ENCODE data around the gene RMDN2.
"Not testable (repeated sequence)": the region's sequence is repeated elsewhere in the genome, so short reads cannot be mapped to it uniquely, and the experiment has no call there.

RMDN2 gene

DNA sequence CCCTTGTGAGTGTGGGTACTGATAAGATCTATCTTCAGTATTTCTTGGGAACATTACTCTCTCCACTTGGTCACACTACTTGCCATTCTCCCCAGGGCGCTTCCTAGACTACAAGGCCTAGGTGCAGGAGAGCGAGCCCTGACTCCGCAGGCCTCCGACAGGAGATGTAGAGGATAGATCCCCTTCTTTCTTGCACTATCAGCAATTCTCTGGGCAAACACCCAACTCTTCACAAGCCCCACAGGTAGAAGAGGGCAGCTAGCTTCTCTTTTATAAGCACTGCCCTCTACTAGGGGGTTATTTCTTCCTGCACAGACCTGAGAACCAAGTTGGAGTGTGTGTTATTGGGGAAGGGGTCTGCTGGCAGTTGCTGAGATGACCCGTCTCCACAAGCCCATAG, 10.7 kb upstream of the RMDN2 start:
- H3K36me3 Mint-ChIP-seq = no peaks in the 10 kb centered on the region
- H3K9me3 Mint-ChIP-seq = no peaks in the 10 kb centered on the region
- no peak overlapping the region for H3K27ac Mint-ChIP-seq
- H3K4me3 Mint-ChIP-seq = no peak overlapping the region
- no peaks in the 10 kb centered on the region for H3K4me1 Mint-ChIP-seq
- H3K27me3 Mint-ChIP-seq = no peaks in the 10 kb centered on the region

DNA sequence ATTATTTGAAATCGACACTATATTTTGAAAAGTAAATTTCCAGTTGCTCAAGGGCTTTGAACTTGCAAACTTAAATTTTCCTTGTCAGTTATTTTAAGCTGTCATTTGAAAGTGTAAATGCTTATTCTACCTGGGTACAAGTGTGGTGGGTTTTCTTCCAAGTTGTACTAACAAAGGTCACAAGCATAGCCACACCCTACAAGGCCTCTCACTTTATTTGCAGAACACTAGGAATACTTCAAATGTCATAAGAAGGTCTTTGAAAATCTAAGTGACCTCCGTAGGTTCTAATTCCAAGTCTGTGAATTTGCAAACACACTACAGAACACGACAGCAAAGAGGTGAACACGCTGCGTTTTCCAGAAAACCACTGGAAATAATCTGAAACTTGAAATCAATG, 9.3 kb upstream of the RMDN2 start:
- no peaks in the 10 kb centered on the region for H3K9me3 Mint-ChIP-seq
- no peaks in the 10 kb centered on the region for H3K4me1 Mint-ChIP-seq
- H3K27me3 Mint-ChIP-seq = peaks cover 2% of the 10 kb centered on the region
- no peaks in the 10 kb centered on the region for H3K36me3 Mint-ChIP-seq
- H3K27ac Mint-ChIP-seq = no peak overlapping the region
- H3K4me3 Mint-ChIP-seq = no peak overlapping the region

DNA sequence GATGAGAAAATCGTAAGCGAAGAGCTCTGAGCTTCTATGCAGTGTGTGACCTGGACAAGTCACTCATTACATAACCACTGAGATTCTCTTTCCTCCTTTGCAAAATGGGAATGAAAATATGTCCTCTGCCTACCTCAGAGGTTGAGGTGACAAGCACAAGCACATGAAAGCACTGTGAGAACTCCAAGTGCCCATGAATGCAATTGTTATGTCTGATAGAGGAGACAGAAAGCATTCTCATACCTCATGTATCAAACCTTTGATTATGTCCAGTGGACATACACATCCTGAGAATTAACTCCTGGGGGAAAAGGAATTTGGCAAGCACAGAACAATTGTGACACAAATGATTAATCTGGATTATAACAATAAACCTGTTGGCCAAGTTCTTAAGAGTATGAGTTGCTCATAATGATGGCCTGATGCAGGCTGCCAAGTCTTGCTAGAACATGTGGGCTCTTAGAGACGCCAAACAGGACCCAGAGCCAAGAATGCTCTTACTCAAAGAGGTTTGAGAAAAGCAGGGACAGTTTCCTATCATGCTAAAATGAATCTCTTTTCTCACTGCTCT, 8.5 kb upstream of the RMDN2 start:
- no peak overlapping the region for H3K4me3 Mint-ChIP-seq
- peaks cover 2% of the 10 kb centered on the region for H3K27me3 Mint-ChIP-seq
- no peaks in the 10 kb centered on the region for H3K4me1 Mint-ChIP-seq
- H3K27ac Mint-ChIP-seq = no peak overlapping the region
- no peaks in the 10 kb centered on the region for H3K36me3 Mint-ChIP-seq
- H3K9me3 Mint-ChIP-seq = no peaks in the 10 kb centered on the region

DNA sequence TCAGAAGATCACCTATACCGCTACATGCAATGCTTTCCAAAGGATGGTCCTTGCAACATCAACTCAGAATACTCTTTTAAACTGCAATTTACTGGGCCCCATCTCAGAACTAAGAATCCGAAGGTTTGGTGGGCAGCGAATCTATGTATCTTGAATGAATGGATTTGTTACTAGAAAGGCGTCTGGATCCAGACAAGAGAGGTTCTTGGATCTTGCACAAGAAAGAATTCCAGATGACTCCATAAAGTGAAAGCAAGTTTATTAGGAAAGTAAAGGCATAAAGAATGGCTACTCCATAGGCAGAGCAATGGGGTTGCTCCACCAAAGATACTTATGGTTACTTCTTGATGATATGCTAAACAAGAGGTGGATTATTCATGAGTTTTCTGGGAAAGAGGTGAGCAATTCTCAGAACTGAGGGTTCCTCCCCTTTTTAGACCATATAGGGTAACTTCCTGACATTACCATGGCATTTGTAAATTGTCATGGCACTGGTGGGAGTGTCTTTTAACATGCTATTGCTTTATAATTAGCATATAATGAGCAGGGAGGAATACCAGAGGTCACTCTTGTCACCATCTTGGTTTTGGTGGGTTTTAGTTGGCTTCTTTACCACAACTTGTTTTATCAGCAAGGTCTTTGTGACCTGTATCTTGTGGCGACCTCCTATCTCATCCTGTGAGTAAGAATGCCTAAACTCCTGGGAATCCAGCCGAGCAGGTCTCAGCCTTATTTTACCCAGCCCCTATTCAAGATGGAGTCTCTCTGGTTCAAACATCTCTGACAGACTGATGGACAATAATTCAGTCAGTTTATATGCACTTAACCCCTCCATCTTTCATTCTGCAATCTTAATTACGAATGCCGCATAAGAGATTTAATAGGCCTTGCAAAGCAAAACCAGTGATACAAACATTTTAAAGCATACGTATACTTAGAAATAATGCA, 7.5 kb upstream of the RMDN2 start:
- Mint-ChIP-seq H3K4me3 (no peak overlapping the region), H3K4me1 (no peaks in the 10 kb centered on the region), H3K9me3 (no peaks in the 10 kb centered on the region), H3K36me3 (no peaks in the 10 kb centered on the region), H3K27ac (no peak overlapping the region), H3K27me3 (peaks cover 2% of the 10 kb centered on the region)

DNA sequence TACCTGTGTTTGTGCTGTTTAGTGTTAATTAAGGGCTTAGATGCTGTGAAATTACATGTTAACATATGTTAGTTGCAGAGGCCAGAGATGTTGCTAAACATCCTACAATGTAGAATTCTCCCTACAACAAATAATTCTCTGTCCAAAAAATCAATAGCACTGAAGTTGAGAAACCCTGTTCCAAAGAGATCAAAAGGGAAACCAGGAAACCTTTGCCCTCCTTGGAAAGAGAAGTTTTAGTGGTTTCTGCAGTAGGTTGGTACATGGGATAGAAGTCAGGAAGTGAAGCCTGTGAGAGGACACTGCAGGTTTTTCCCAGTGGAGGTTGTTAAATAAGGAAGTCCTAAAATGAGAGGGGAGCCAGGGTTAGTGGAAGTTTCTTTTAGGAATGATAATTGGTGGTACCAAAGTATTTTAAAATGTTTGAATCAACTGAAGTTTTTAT, 6.3 kb upstream of the RMDN2 start:
- Mint-ChIP-seq H3K27ac (peak overlapping the region; percentile 13), H3K27me3 (peaks cover 2% of the 10 kb centered on the region), H3K36me3 (no peaks in the 10 kb centered on the region), H3K9me3 (no peaks in the 10 kb centered on the region), H3K4me3 (no peak overlapping the region), H3K4me1 (no peaks in the 10 kb centered on the region)

DNA sequence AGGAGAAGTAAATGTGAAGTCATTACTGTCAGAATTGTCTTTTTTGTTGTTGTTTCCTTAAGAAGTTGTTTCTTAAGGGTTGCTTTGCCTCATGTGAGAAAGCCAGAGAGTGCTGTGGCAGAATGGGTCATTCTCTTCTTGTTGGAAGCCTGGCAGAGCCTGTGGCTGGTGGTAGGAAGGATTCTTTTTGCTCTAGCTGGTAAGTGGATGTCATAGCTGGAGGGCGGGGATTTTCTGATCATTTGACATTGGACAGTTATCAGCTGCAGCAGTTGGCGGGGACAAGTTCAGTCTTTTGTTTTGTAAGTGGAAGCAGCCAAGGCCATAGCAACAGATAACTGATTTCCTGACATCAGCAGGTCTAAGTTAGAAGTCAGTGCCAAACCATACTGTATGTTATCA, 5.5 kb upstream of the RMDN2 start:
- Mint-ChIP-seq H3K4me1 (peaks cover 7% of the 10 kb centered on the region), H3K4me3 (no peak overlapping the region), H3K27ac (no peak overlapping the region), H3K27me3 (peaks cover 2% of the 10 kb centered on the region), H3K36me3 (no peaks in the 10 kb centered on the region), H3K9me3 (no peaks in the 10 kb centered on the region)

DNA sequence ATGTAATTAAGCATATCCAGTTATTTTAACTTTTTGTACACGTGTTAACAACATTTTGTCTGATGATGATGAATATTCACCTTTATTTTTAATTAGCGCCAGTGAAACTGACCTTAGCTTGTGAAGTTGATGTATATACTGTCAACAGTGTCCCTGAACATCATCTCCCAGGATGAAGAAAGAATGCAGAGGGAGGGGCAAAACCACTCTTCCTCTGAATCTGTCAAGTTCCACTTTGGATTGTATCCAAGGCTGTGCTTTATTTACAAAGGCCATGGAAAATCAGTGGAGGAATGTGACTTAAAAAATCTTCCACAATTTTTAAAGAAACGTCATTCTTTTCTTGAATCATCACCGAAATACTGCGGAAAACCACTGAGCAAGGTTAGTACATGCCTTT, 4.5 kb upstream of the RMDN2 start:
- Mint-ChIP-seq H3K27ac (no peak overlapping the region), H3K4me3 (no peak overlapping the region), H3K36me3 (no peaks in the 10 kb centered on the region), H3K9me3 (no peaks in the 10 kb centered on the region), H3K27me3 (peaks cover 2% of the 10 kb centered on the region), H3K4me1 (peaks cover 10% of the 10 kb centered on the region)

DNA sequence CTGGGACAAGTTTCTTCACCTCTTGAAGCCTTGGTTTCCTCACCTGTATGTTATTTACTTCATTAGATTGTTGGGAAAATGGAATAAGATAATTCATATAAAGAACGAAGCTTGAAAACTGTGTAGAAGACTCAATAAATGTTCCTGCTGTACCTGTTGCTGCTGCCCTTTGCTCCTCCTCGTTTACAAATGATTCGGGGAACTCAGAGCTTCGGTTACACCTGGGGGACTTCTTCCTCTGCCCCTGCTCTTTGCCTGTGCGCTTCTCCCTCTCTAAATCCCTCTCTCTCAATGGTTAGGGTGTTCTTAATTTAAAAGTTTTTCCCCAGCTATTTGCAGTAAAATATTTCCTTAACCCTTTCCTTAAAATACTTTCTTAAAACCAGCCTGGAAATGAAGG, 3.3 kb upstream of the RMDN2 start:
- peaks cover 10% of the 10 kb centered on the region for H3K4me1 Mint-ChIP-seq
- no peaks in the 10 kb centered on the region for H3K9me3 Mint-ChIP-seq
- no peak overlapping the region for H3K4me3 Mint-ChIP-seq
- peaks cover 2% of the 10 kb centered on the region for H3K27me3 Mint-ChIP-seq
- no peaks in the 10 kb centered on the region for H3K36me3 Mint-ChIP-seq
- H3K27ac Mint-ChIP-seq = no peak overlapping the region

DNA sequence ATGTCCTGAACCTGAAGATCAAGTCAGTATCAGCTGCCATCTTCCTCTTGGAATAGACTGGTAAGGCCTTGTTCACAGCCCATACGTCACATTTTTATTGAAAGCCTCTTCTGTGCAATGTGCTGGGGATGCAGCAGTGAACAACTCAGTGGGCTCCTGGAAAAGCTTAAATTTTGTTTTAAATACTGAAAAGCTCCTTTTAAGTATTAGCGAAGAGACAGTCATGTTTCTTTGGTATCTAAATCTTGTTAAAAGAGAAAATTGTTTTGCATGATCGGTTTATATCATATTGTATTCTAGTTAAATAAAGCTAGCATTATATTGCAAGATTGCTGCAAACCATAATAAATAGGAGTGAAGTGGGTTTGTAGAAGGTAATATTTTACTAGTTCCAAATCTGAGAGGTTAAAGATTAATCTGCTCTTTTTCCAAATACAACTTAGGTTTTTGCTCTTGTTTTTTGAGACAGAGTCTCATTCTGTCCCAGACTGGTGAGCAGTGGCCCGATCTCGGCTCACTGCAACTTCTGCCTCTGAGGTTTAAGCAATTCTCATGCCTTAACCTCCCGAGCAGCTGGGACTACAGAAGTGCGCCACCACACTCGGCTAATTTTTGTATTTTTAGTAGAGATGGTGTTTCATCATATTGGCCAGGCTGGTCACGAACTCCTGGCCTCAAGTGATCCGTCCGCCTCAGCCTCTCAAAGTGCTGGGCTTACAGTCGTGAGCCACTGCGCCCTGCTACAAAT, 1.6 kb upstream of the RMDN2 start:
- H3K27me3 Mint-ChIP-seq = peaks cover 2% of the 10 kb centered on the region
- H3K4me1 Mint-ChIP-seq = peaks cover 23% of the 10 kb centered on the region
- no peaks in the 10 kb centered on the region for H3K9me3 Mint-ChIP-seq
- no peaks in the 10 kb centered on the region for H3K36me3 Mint-ChIP-seq
- no peak overlapping the region for H3K4me3 Mint-ChIP-seq
- no peak overlapping the region for H3K27ac Mint-ChIP-seq

DNA sequence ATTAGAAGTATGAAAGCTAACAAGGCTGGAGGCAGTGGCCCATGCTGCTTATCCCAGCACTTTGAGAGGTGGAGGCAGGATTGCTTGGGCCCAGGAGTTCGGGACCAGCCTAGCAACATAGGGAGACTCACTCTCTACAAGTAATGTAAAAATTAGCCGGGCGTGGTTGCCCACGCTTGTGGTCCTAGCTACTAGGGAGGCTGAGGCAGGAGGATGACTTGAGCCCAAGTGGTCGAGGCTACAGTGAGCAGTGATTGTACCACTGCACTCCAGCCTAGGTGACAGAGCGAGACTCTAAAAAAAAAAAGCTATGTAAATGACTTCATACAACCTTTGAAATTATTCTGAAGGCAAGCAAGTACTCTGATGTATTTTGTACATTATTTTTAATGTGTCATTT, 1.5 kb downstream of the RMDN2 start:
- no peaks in the 10 kb centered on the region for H3K9me3 Mint-ChIP-seq
- peaks cover 12% of the 10 kb centered on the region for H3K36me3 Mint-ChIP-seq
- H3K4me3 Mint-ChIP-seq = no peak overlapping the region
- peaks cover 40% of the 10 kb centered on the region for H3K4me1 Mint-ChIP-seq
- H3K27me3 Mint-ChIP-seq = no peaks in the 10 kb centered on the region
- no peak overlapping the region for H3K27ac Mint-ChIP-seq

DNA sequence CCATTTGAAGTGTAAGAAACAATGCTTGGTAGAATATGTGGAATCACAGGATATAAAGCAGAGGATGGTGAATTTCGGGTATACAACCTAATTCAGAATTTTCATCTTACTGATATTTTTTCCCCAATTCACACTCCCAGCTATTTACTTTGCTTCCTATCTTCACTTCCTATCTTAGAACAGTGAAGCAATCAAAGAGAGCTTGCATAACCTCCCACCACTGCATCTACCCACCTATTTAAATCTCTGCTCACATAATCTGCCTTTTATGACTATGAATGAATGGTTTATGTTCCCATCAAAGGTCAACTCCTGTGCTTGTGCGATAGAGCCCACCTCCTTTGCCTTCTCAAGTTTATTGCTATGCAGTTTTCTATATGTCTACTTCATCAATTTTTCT, 3.3 kb downstream of the RMDN2 start:
- no peak overlapping the region for H3K4me3 Mint-ChIP-seq
- H3K36me3 Mint-ChIP-seq = peaks cover 12% of the 10 kb centered on the region
- no peak overlapping the region for H3K27ac Mint-ChIP-seq
- H3K9me3 Mint-ChIP-seq = no peaks in the 10 kb centered on the region
- no peaks in the 10 kb centered on the region for H3K27me3 Mint-ChIP-seq
- H3K4me1 Mint-ChIP-seq = peaks cover 40% of the 10 kb centered on the region

DNA sequence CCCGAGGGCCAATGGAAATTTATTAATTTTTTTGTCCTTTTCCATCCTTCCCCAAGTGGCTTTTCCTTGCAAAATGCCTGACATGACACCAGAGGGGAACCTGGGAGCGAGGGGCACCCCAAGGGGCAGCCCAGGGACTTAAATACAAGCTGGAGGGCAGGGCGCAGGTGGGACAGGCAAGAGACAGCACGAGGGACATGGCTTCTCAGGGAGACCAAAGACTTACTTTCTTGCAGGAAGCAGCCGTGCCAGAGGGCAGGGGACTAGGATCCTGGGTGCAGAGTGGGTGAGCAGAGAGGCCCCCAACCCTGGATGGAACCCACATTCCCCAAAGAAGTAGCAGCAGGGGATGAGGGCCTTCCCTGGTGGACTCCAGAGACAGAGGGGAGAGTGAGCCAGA, 5.3 kb downstream of the RMDN2 start:
- not testable (repeated sequence) for H3K9me3 Mint-ChIP-seq, H3K4me3 Mint-ChIP-seq, H3K27ac Mint-ChIP-seq, H3K27me3 Mint-ChIP-seq
- H3K4me1 Mint-ChIP-seq = peaks cover 47% of the 10 kb centered on the region
- H3K36me3 Mint-ChIP-seq = peaks cover 12% of the 10 kb centered on the region

DNA sequence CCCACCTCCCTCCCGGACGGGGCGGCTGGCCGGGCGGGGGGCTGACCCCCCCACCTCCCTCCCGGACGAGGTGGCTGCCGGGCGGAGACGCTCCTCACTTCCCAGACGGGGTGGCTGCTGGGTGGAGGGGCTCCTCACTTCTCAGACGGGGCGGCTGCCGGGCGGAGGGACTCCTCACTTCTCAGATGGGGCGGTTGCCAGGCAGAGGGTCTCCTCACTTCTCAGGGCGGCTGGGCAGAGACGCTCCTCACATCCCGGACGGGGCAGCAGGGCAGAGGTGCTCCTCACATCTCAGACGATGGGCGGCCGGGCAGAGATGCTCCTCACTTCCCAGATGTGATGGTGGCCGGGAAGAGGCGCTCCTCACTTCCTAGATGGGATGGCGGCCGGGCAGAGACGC, 7.8 kb downstream of the RMDN2 start:
- H3K27ac Mint-ChIP-seq, H3K9me3 Mint-ChIP-seq, H3K27me3 Mint-ChIP-seq, H3K4me3 Mint-ChIP-seq: not testable (repeated sequence)
- Mint-ChIP-seq H3K4me1 (peaks cover 64% of the 10 kb centered on the region), H3K36me3 (peaks cover 12% of the 10 kb centered on the region)

DNA sequence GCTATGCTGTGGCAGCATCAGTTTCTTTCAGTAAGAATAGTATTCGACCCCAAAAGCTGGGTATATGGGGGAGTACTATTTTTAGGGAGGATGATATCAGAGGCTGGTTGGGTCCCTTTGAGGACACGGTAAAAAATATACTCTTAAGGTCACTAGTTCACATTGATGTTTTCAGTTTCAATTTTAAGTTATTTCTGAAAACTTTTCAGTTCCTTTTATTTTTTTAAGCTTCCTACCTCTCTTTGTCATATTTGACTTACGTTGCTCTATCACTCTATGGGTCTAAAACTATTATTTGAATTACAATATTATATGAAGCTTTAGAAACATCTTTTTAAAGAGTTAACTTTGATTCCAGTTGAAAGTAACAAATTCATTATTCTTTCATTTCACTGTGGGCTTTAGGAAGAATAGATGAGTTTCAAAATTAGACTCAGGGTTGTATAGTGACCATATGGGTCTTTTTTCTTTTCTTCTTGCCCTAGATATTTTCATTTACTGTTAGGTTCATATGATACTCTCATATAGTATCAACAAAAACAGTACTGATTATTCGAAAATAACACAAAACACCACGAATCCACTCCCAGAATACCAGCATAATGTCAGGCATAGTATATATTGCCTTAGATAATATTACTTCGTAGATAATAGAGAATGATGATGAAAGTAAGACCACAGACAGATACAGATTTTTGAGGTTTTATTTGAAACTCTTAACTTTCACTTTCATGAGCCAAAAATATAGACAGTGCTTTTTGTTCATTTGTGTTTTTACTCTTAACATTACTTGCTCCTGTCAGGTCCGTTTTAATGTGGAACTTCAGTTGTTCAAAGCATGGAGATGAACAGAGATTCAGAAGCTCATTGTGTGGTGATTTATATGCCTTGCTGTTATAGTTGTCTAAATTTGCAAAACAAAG, 9.8 kb downstream of the RMDN2 start:
- Mint-ChIP-seq H3K4me3 (peak overlapping the region; percentile 81), H3K27ac (peak overlapping the region; percentile 37), H3K4me1 (peaks cover 52% of the 10 kb centered on the region), H3K9me3 (no peaks in the 10 kb centered on the region), H3K36me3 (peaks cover 21% of the 10 kb centered on the region), H3K27me3 (no peaks in the 10 kb centered on the region)

DNA sequence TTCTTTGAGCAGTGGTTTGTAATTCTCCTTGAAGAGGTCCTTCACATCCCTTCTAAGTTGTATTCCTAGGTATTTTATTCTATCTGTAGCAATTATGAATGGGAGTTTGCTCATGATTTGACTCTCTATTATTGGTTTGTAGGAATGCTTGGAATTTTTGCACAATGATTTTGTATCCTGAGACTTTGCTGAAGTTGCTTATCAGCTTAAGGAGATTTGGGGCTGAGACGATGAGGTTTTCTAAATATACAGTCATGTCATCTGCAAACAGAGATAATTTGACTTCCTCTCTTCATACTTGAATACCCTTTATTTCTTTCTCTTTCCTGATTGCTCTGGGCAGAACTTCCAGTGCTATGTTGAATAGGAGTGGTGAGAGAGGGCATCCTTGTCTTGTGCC, 12.5 kb downstream of the RMDN2 start:
- H3K4me3 Mint-ChIP-seq, H3K27me3 Mint-ChIP-seq, H3K27ac Mint-ChIP-seq: not testable (repeated sequence)
- peaks cover 47% of the 10 kb centered on the region for H3K4me1 Mint-ChIP-seq
- peaks cover 19% of the 10 kb centered on the region for H3K36me3 Mint-ChIP-seq
- H3K9me3 Mint-ChIP-seq = peaks cover 10% of the 10 kb centered on the region
